Measurements from ENCODE around the gene GPC6. TPM values are rescaled to one million over a fixed set of nuclear protein-coding genes. Genes with fewer than 3 reads are reported as not detected.

The GPC6 gene
- total RNA-seq, 3 donors from 2014 or later (not counting 1 experiment from before 2014, with no cell fraction given): not detected

DNA sequence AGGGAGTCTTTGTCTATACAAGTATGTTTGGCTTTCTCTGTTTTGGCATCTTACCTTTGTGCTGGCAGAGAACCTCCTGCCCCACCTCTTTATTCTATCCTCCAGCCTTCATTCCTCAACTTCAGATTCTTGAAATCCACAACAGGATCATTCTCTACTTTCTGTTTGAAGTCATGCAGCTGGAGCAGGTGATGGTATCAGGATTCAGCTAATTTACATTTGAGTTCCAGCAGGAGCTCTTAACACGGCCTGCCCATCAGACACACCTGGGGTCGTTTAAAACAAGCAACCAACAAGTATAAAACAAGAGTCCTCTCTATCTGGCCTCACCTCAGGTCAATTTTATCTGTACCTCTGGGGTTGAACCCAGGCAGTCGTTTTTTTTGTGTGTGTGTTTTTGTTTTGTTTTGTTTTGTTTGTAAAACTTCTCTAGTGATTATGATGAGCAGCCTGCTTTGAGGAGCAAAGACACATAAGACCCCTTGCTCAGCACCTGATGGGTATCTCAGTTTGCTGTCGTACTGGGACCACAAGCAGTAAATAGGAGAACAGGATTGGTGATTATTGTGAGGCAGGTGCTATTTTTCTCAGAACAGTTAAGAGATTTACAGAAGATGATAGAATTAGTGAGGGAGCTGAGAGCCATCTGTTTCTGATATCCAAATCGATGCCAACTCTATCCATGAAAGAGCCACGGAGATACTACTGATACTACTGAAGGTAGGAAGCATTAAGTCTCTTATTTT lies 78.4 kb downstream of the GPC6 start:
- H3K4me1 Mint-ChIP-seq: no peaks in the 10 kb centered on the region
- H3K27ac Mint-ChIP-seq: no peak overlapping the region
- intact Hi-C loops (cut with micrococcal nuclease): no loop called here
- no peak overlapping the region for H3K4me3 Mint-ChIP-seq
- 55% methylated on average over 4 of the region's 6 CpGs for WGBS (ENCODE audit: insufficient coverage)
- no peaks in the 10 kb centered on the region for H3K4me1 ChIP-seq (ENCODE audit: control insufficient read depth, insufficient read depth, low read length)
- ATAC-seq (no peak), DNase-seq (no peak)
- H3K36me3 Mint-ChIP-seq: no peaks in the 10 kb centered on the region
- no peak overlapping the region for H3K4me3 ChIP-seq (ENCODE audit: low read length)
- no peaks in the 10 kb centered on the region for H3K36me3 ChIP-seq (ENCODE audit: control insufficient read depth, insufficient read depth, low read length)
- no peaks in the 10 kb centered on the region for H3K27me3 Mint-ChIP-seq (ENCODE audit: low read depth in 2 of 2)
- peaks cover 3 to 7% of the 10 kb centered on the region in 2 donors for H3K9me3 Mint-ChIP-seq
- no peaks in the 10 kb centered on the region for H3K9me3 ChIP-seq (ENCODE audit: control insufficient read depth, insufficient read depth, low read length)
- no peaks in the 10 kb centered on the region for H3K27me3 ChIP-seq (ENCODE audit: control insufficient read depth, insufficient read depth, low read length)
- TF ChIP-seq, protein P1, sequence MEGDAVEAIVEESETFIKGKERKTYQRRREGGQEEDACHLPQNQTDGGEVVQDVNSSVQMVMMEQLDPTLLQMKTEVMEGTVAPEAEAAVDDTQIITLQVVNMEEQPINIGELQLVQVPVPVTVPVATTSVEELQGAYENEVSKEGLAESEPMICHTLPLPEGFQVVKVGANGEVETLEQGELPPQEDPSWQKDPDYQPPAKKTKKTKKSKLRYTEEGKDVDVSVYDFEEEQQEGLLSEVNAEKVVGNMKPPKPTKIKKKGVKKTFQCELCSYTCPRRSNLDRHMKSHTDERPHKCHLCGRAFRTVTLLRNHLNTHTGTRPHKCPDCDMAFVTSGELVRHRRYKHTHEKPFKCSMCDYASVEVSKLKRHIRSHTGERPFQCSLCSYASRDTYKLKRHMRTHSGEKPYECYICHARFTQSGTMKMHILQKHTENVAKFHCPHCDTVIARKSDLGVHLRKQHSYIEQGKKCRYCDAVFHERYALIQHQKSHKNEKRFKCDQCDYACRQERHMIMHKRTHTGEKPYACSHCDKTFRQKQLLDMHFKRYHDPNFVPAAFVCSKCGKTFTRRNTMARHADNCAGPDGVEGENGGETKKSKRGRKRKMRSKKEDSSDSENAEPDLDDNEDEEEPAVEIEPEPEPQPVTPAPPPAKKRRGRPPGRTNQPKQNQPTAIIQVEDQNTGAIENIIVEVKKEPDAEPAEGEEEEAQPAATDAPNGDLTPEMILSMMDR (IDR thresholded peaks at IDR 0.05): no peak
- H3K27ac ChIP-seq (ENCODE audit: low read length): no peak overlapping the region

GRCh38 chr13:93305886-93306285 lies 79.3 kb downstream of the GPC6 start:
- Histone ChIP-seq H3K4me1 (ENCODE audit: control insufficient read depth, insufficient read depth, low read length) (no peaks in the 10 kb centered on the region), H3K9me3 (ENCODE audit: control insufficient read depth, insufficient read depth, low read length) (no peaks in the 10 kb centered on the region), H3K27ac (ENCODE audit: low read length) (no peak overlapping the region), H3K36me3 (ENCODE audit: control insufficient read depth, insufficient read depth, low read length) (no peaks in the 10 kb centered on the region), H3K27me3 (ENCODE audit: control insufficient read depth, insufficient read depth, low read length) (no peaks in the 10 kb centered on the region), H3K4me3 (ENCODE audit: low read length) (no peak overlapping the region)
- DNase-seq (no peak), ATAC-seq (no peak)
- Mint-ChIP-seq H3K27me3 (ENCODE audit: low read depth in 2 of 2) (no peaks in the 10 kb centered on the region), H3K4me3 (no peak overlapping the region), H3K36me3 (no peaks in the 10 kb centered on the region), H3K27ac (no peak overlapping the region), H3K9me3 (peaks cover 6 to 9% of the 10 kb centered on the region in 2 donors), H3K4me1 (no peaks in the 10 kb centered on the region)
- TF ChIP-seq, protein P1 (IDR thresholded peaks at IDR 0.05): no peak
- intact Hi-C loops (cut with micrococcal nuclease): no loop called here

GRCh38 chr13:93307136-93307535 lies 80.5 kb downstream of the GPC6 start:
- TF ChIP-seq, protein P1 (IDR thresholded peaks at IDR 0.05): no peak
- Histone ChIP-seq H3K27ac (ENCODE audit: low read length) (no peak overlapping the region), H3K9me3 (ENCODE audit: control insufficient read depth, insufficient read depth, low read length) (no peaks in the 10 kb centered on the region), H3K36me3 (ENCODE audit: control insufficient read depth, insufficient read depth, low read length) (no peaks in the 10 kb centered on the region), H3K4me1 (ENCODE audit: control insufficient read depth, insufficient read depth, low read length) (no peaks in the 10 kb centered on the region), H3K4me3 (ENCODE audit: low read length) (no peak overlapping the region), H3K27me3 (ENCODE audit: control insufficient read depth, insufficient read depth, low read length) (no peaks in the 10 kb centered on the region)
- intact Hi-C loops (cut with micrococcal nuclease): no loop called here
- no peak for DNase-seq
- H3K4me1 Mint-ChIP-seq: no peaks in the 10 kb centered on the region
- no peaks in the 10 kb centered on the region for H3K36me3 Mint-ChIP-seq
- ATAC-seq: no peak
- H3K9me3 Mint-ChIP-seq: peaks cover 6 to 9% of the 10 kb centered on the region in 2 donors
- no peak overlapping the region for H3K4me3 Mint-ChIP-seq
- H3K27ac Mint-ChIP-seq: no peak overlapping the region
- H3K27me3 Mint-ChIP-seq (ENCODE audit: low read depth in 2 of 2): no peaks in the 10 kb centered on the region

DNA sequence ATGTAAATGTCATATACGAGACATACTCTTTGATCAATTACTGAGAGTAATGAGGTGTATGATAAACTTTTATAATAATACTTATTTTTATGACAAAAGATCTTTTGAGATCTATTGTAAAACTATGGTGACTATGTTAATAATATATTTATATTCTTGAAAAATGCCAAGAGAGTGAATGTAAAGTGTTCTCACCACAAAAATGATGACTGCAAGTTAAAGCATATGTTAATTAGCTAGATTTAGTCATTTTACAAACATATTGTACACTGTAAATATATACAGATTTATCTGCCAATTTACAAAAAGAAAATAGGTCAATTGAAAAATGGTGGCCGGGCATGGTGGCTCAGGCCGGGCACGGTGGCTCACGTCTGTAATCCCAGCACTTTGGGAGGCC lies 81.0 kb downstream of the GPC6 start:
- Histone ChIP-seq H3K4me1 (ENCODE audit: control insufficient read depth, insufficient read depth, low read length) (no peaks in the 10 kb centered on the region), H3K27me3 (ENCODE audit: control insufficient read depth, insufficient read depth, low read length) (no peaks in the 10 kb centered on the region), H3K36me3 (ENCODE audit: control insufficient read depth, insufficient read depth, low read length) (no peaks in the 10 kb centered on the region), H3K27ac (ENCODE audit: low read length) (no peak overlapping the region), H3K4me3 (ENCODE audit: low read length) (no peak overlapping the region), H3K9me3 (ENCODE audit: control insufficient read depth, insufficient read depth, low read length) (no peaks in the 10 kb centered on the region)
- H3K36me3 Mint-ChIP-seq: no peaks in the 10 kb centered on the region
- H3K27ac Mint-ChIP-seq: no peak overlapping the region
- H3K4me3 Mint-ChIP-seq: no peak overlapping the region
- H3K27me3 Mint-ChIP-seq (ENCODE audit: low read depth in 2 of 2): no peaks in the 10 kb centered on the region
- 85% methylated on average over 4 of the region's 5 CpGs for WGBS (ENCODE audit: insufficient coverage)
- intact Hi-C loops (cut with micrococcal nuclease): no loop called here
- H3K4me1 Mint-ChIP-seq: no peaks in the 10 kb centered on the region
- ATAC-seq (no peak), DNase-seq (no peak)
- TF ChIP-seq, protein P1 (IDR thresholded peaks at IDR 0.05): no peak
- peaks cover 6 to 9% of the 10 kb centered on the region in 2 donors for H3K9me3 Mint-ChIP-seq

Data from natural killer cell (primary cell).